Stimulated activated CD8-positive, alpha-beta memory T cell treated with anti-CD3 and anti-CD28 coated beads, Interleukin-7, amount 100 ng/mL, for 4 hours (primary cell): ENCODE measurements around the gene ADAMTS18.

Experiments
- DNase-seq, 2 donors: peaks; one replicate each; pipeline ENCODE4 v3.0.0-alpha.2; 2020; ENCODE audit warnings: low read depth in 2 of 2

ADAMTS18 gene

GRCh38 chr16:77328768-77329167, 106.1 kb downstream of the ADAMTS18 start:
- no peak for DNase-seq

- DNase-seq, result no peak
Observed at GRCh38 chr16:77328274-77328673, 106.6 kb downstream of the ADAMTS18 start.

- DNase-seq, result no peak
Observed at GRCh38 chr16:77327717-77328116, 107.1 kb downstream of the ADAMTS18 start.

GRCh38 chr16:77324729-77325128, 110.1 kb downstream of the ADAMTS18 start:
- DNase-seq, result no peak

- no peak for DNase-seq
Observed at GRCh38 chr16:77323695-77324094, 111.1 kb downstream of the ADAMTS18 start.

- DNase-seq, result no peak
Observed at GRCh38 chr16:77322757-77323156, 112.1 kb downstream of the ADAMTS18 start.

GRCh38 chr16:77317059-77317458, 117.8 kb downstream of the ADAMTS18 start:
- DNase-seq, result no peak

GRCh38 chr16:77310877-77311276, 124.0 kb downstream of the ADAMTS18 start:
- DNase-seq, result no peak

- DNase-seq, result no peak
Observed at GRCh38 chr16:77308163-77308561, 126.7 kb downstream of the ADAMTS18 start.

- no peak for DNase-seq
Observed at GRCh38 chr16:77307426-77308162, 127.2 kb downstream of the ADAMTS18 start.

- DNase-seq, result no peak
Observed at GRCh38 chr16:77306075-77306474, 128.8 kb downstream of the ADAMTS18 start.

- no peak for DNase-seq
Observed at GRCh38 chr16:77304877-77305276, 130.0 kb downstream of the ADAMTS18 start.

- DNase-seq, result no peak
Observed at GRCh38 chr16:77304134-77304533, 130.7 kb downstream of the ADAMTS18 start.

- no peak for DNase-seq
Observed at GRCh38 chr16:77302674-77303073, 132.2 kb downstream of the ADAMTS18 start.

- DNase-seq, result no peak
Observed at GRCh38 chr16:77302249-77302648, 132.6 kb downstream of the ADAMTS18 start.

GRCh38 chr16:77300256-77300655, 134.6 kb downstream of the ADAMTS18 start:
- no peak for DNase-seq

GRCh38 chr16:77299395-77299794, 135.4 kb downstream of the ADAMTS18 start:
- DNase-seq, result no peak

GRCh38 chr16:77298418-77299360, 136.1 kb downstream of the ADAMTS18 start:
- DNase-seq, result no peak

GRCh38 chr16:77297996-77298395, 136.8 kb downstream of the ADAMTS18 start:
- no peak for DNase-seq

GRCh38 chr16:77295896-77296295, 138.9 kb downstream of the ADAMTS18 start:
- no peak for DNase-seq

GRCh38 chr16:77290451-77291115, 144.3 kb downstream of the ADAMTS18 start:
- no peak for DNase-seq

- DNase-seq, result no peak
Observed at GRCh38 chr16:77289331-77289809, 145.5 kb downstream of the ADAMTS18 start.
